Activated naive CD8-positive, alpha-beta T cell (primary cell): ENCODE results near the gene FRAS1.
"Not testable (repeated sequence)": the region's sequence is repeated elsewhere in the genome, so short reads cannot be mapped to it uniquely, and the experiment has no call there.

ENCODE experiments used
- H3K27ac Mint-ChIP-seq: one replicate; pipeline ENCODE4 v1.8.0; 2021; ENCODE audit warnings: mixed read lengths
- H3K27me3 Mint-ChIP-seq: one replicate; pipeline ENCODE4 v1.8.0; 2021; ENCODE audit warnings: mixed read lengths
- H3K36me3 Mint-ChIP-seq: one replicate; pipeline ENCODE4 v1.8.0; 2021; ENCODE audit warnings: mixed read lengths
- H3K4me1 Mint-ChIP-seq: one replicate; pipeline ENCODE4 v1.8.0; 2021; ENCODE audit warnings: low read depth, mixed read lengths
- H3K4me3 Mint-ChIP-seq: one replicate; pipeline ENCODE4 v1.8.0; 2021; ENCODE audit warnings: mild to moderate bottlenecking, mixed read lengths
- H3K9me3 Mint-ChIP-seq: one replicate; pipeline ENCODE4 v1.8.0; 2021; ENCODE audit warnings: low read depth, mixed read lengths

Gene FRAS1

DNA sequence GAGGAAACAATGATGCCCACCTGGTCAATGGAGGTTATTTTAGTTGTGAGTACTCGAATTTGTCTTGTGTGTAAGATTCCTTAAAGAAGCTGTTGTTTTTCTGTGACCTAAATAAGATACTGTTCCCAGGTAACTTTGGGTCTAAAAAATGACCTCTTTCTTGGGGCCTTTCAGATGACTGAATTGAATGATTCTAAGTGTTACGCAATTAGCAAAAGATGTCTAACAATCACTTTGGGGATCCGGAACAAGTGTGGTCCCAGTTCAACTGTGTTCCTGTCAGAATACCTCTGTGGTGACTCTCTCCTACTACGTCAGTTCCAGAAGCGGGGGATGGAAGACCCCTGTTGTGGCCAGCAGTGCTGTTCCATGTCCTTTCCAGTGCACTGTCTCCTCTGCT lies 99.4 kb downstream of the FRAS1 start:
- no peaks in the 10 kb centered on the region for H3K36me3 Mint-ChIP-seq
- H3K9me3 Mint-ChIP-seq = no peaks in the 10 kb centered on the region
- H3K27ac Mint-ChIP-seq = no peak overlapping the region

GRCh38 chr4:78162342-78162741 lies 105.2 kb downstream of the FRAS1 start:
- Mint-ChIP-seq H3K4me1 (no peaks in the 10 kb centered on the region), H3K27ac (no peak overlapping the region), H3K4me3 (no peak overlapping the region), H3K9me3 (no peaks in the 10 kb centered on the region), H3K36me3 (no peaks in the 10 kb centered on the region), H3K27me3 (peaks cover 17% of the 10 kb centered on the region)

More for the DNA sequence above, 99.4 kb downstream of the FRAS1 start:
- H3K27me3 Mint-ChIP-seq = peaks cover 12% of the 10 kb centered on the region
- no peak overlapping the region for H3K4me3 Mint-ChIP-seq
- no peaks in the 10 kb centered on the region for H3K4me1 Mint-ChIP-seq

GRCh38 chr4:78162821-78163220 lies 105.7 kb downstream of the FRAS1 start:
- H3K4me3 Mint-ChIP-seq = no peak overlapping the region
- no peak overlapping the region for H3K27ac Mint-ChIP-seq
- H3K27me3 Mint-ChIP-seq = peaks cover 17% of the 10 kb centered on the region
- H3K4me1 Mint-ChIP-seq = no peaks in the 10 kb centered on the region
- H3K9me3 Mint-ChIP-seq = no peaks in the 10 kb centered on the region
- no peaks in the 10 kb centered on the region for H3K36me3 Mint-ChIP-seq

DNA sequence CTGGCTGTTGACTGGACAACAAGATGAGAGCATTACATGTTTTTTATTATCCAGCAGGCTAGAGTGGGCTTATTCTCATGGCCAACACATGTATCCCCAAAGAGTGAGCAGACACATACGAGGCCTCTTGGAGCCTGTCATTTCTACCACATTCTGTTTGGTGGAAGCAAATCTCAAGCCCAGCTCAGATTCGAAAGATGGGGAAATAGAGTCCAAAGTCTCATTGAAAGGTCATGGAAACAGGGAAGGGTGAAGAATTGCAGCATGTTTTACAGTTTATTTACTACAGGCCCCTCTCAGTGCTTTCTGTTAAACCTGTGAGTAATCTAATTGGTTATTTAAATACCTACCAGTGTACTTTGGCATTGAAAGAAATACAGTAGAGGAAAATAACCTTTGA lies 108.6 kb downstream of the FRAS1 start:
- H3K4me3 Mint-ChIP-seq = no peak overlapping the region
- no peaks in the 10 kb centered on the region for H3K9me3 Mint-ChIP-seq
- peaks cover 7% of the 10 kb centered on the region for H3K27me3 Mint-ChIP-seq
- no peaks in the 10 kb centered on the region for H3K4me1 Mint-ChIP-seq
- no peaks in the 10 kb centered on the region for H3K36me3 Mint-ChIP-seq
- H3K27ac Mint-ChIP-seq = no peak overlapping the region

DNA sequence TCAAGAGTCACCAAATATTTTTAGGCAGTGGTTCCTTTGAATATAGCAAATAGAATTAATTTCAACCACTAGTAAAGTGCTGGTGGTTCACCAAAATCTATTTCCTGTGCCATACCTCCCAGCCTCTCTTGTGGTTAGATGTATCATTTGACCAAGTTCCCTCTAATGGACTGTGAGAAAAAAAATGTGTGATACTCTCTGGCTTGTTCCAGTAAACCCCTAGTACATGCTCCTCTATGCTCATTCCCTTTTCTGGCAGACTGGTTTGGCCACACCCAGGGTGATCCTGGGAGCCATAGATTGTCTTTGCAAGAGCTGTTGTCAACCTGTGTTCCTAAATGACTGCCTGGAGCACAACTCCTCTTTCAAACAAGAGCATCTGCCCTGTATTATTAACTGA lies 109.5 kb downstream of the FRAS1 start:
- H3K9me3 Mint-ChIP-seq = no peaks in the 10 kb centered on the region
- H3K36me3 Mint-ChIP-seq = no peaks in the 10 kb centered on the region
- no peak overlapping the region for H3K4me3 Mint-ChIP-seq
- H3K4me1 Mint-ChIP-seq = no peaks in the 10 kb centered on the region
- peaks cover 7% of the 10 kb centered on the region for H3K27me3 Mint-ChIP-seq
- no peak overlapping the region for H3K27ac Mint-ChIP-seq

GRCh38 chr4:78167510-78167909 lies 110.4 kb downstream of the FRAS1 start:
- Mint-ChIP-seq H3K27ac (no peak overlapping the region), H3K36me3 (no peaks in the 10 kb centered on the region), H3K9me3 (no peaks in the 10 kb centered on the region), H3K4me3 (no peak overlapping the region), H3K4me1 (no peaks in the 10 kb centered on the region), H3K27me3 (peaks cover 7% of the 10 kb centered on the region)

DNA sequence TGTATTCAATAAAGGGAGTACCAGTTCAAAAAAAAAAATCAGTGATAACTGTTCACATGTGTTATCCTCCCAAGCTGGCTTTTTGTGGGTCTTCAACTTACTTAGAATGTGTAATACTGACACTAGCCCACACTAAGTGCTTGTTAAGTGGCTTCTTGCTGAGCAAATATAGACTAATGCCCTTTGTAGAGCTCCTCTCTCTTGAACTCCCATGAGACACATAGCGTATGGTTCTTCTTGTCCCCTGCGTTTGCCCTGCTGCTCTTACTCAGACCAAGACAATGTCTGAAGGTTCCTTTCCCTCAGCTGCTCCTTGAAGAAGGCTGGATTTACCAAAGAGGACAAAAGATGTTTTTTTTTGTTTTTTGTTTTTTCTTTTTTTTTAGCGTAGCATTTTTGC lies 110.9 kb downstream of the FRAS1 start:
- no peak overlapping the region for H3K4me3 Mint-ChIP-seq
- no peaks in the 10 kb centered on the region for H3K9me3 Mint-ChIP-seq
- H3K27me3 Mint-ChIP-seq = peaks cover 3% of the 10 kb centered on the region
- H3K27ac Mint-ChIP-seq = no peak overlapping the region
- no peaks in the 10 kb centered on the region for H3K36me3 Mint-ChIP-seq
- no peaks in the 10 kb centered on the region for H3K4me1 Mint-ChIP-seq

GRCh38 chr4:78169728-78170127 lies 112.6 kb downstream of the FRAS1 start:
- Mint-ChIP-seq H3K4me1 (no peaks in the 10 kb centered on the region), H3K36me3 (no peaks in the 10 kb centered on the region), H3K4me3 (no peak overlapping the region), H3K27ac (no peak overlapping the region), H3K27me3 (peaks cover 6% of the 10 kb centered on the region), H3K9me3 (no peaks in the 10 kb centered on the region)

- no peaks in the 10 kb centered on the region for H3K36me3 Mint-ChIP-seq
- no peak overlapping the region for H3K4me3 Mint-ChIP-seq
These were observed 114.4 kb downstream of the FRAS1 start for GRCh38 chr4:78171482-78171881.

DNA sequence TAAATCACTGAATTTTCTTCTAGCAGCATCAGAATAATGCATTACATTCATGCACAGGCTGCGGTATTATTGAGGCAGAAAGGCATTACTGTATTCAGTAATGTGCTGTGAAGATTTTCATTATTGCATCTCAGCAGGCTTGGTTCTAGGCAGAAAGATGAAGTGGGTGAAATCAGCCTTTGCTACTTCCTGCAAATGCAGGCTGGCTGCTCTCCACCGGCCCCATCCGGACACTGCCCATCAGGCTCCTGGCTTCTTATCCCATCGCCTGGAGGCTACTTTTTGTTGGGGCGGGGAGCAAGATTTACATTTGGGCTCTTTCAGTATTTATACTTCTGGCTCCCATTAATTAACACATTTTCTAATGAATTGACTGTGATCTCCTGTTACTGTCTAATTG lies 117.8 kb downstream of the FRAS1 start:
- Mint-ChIP-seq H3K4me1 (no peaks in the 10 kb centered on the region), H3K4me3 (no peak overlapping the region), H3K27me3 (peaks cover 9% of the 10 kb centered on the region), H3K27ac (no peak overlapping the region), H3K9me3 (no peaks in the 10 kb centered on the region), H3K36me3 (no peaks in the 10 kb centered on the region)

More at GRCh38 chr4:78171482-78171881, 114.4 kb downstream of the FRAS1 start:
- Mint-ChIP-seq H3K9me3 (no peaks in the 10 kb centered on the region), H3K27me3 (peaks cover 9% of the 10 kb centered on the region), H3K4me1 (no peaks in the 10 kb centered on the region), H3K27ac (no peak overlapping the region)

DNA sequence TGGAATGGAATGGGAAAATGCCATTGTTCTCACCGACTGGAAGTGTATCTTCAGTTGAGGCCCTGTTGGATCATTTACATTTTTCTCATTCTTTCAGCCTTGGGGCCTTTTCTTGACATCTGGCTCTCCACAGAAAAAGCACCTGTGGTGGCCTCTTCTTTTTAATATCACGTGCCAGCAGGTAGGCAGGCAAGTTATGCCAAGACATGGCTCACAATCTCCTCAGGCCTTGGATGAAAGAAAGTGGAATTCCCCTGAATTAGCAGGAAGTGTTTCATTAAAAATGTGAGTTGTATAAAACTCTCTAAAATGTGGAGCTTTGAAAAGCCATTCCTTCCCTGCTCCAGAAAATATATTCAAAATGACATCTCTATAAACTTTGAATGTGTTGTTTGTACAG lies 122.1 kb downstream of the FRAS1 start:
- no peak overlapping the region for H3K4me3 Mint-ChIP-seq
- H3K27me3 Mint-ChIP-seq = peaks cover 5% of the 10 kb centered on the region

GRCh38 chr4:78181681-78182234 lies 124.6 kb downstream of the FRAS1 start:
- H3K36me3 Mint-ChIP-seq, H3K27ac Mint-ChIP-seq, H3K4me3 Mint-ChIP-seq, H3K4me1 Mint-ChIP-seq, H3K27me3 Mint-ChIP-seq, H3K9me3 Mint-ChIP-seq: not testable (repeated sequence)

More for the DNA sequence above, 122.1 kb downstream of the FRAS1 start:
- H3K36me3 Mint-ChIP-seq = no peaks in the 10 kb centered on the region
- no peaks in the 10 kb centered on the region for H3K4me1 Mint-ChIP-seq
- H3K27ac Mint-ChIP-seq = no peak overlapping the region
- no peaks in the 10 kb centered on the region for H3K9me3 Mint-ChIP-seq

DNA sequence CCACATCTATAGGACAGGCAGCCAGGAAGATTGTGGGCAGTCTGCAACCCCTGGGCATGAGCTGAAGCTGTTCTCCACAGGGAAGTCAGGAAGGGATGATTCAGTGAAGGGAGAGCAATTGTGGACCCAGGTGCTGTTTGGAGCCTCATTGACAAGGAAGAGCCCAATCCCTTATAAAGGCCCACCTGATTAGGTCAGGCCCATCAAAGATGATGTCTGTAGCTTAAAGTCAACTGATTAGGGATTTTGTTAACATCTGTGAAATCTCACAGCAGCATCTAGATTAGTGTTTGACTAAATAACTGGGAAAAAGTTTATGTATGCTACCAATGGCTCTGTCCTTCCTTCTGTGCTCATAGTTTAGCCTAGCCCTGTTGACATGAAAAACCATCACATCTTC lies 127.5 kb downstream of the FRAS1 start:
- Mint-ChIP-seq H3K27ac (no peak overlapping the region), H3K4me3 (no peak overlapping the region), H3K27me3 (peaks cover 2% of the 10 kb centered on the region), H3K4me1 (no peaks in the 10 kb centered on the region), H3K9me3 (no peaks in the 10 kb centered on the region), H3K36me3 (no peaks in the 10 kb centered on the region)

- peaks cover 2% of the 10 kb centered on the region for H3K27me3 Mint-ChIP-seq
- H3K9me3 Mint-ChIP-seq = no peaks in the 10 kb centered on the region
- no peaks in the 10 kb centered on the region for H3K4me1 Mint-ChIP-seq
- no peak overlapping the region for H3K27ac Mint-ChIP-seq
- H3K36me3 Mint-ChIP-seq = no peaks in the 10 kb centered on the region
- H3K4me3 Mint-ChIP-seq = no peak overlapping the region
These were observed 128.0 kb downstream of the FRAS1 start for GRCh38 chr4:78185117-78185516.

DNA sequence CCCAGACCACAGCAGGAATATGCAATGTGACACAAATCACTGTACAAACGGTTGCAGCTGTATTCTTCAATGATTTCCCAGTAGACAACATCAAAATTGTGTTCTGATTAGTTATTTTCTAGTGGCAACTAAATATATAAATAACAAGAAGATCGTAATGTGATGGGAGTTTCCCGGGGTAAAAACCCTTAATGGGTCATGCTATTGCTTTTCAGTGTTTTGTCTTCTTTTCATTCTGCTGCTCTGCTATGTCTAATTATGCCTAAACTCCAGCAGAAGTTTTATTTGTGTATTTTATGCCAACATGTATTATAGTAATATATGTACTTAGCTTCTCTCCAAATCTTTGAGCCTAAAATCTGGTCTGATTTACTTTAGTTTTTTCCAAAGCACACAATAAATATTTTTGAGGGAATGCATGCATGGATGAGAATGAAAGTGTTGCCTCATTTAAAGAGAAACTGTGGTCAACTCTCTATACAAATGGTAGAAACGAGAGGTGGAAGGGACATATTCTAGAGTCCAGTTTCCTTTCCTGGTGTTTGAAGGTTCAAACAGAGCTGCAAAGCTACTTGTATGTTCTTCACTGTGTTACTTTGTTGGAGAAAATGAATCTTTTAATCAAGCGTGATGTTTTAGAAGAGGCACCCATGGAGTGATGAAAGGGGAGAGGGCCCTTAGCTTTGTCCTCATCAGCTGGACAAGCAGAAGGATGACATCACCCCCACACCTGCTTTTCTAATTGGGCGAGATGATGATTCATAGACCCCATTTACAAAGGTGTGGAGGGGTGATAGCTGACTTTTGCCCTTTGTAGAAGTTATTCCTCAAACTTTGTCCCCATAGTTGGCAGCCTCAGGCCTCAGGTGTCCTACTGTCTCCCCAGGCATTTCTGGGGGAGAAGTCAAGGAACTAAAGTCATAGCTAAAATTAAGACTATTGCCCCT lies 129.7 kb downstream of the FRAS1 start:
- Mint-ChIP-seq H3K4me1 (no peaks in the 10 kb centered on the region), H3K9me3 (no peaks in the 10 kb centered on the region), H3K27me3 (peaks cover 2% of the 10 kb centered on the region), H3K4me3 (no peak overlapping the region), H3K27ac (no peak overlapping the region), H3K36me3 (no peaks in the 10 kb centered on the region)

DNA sequence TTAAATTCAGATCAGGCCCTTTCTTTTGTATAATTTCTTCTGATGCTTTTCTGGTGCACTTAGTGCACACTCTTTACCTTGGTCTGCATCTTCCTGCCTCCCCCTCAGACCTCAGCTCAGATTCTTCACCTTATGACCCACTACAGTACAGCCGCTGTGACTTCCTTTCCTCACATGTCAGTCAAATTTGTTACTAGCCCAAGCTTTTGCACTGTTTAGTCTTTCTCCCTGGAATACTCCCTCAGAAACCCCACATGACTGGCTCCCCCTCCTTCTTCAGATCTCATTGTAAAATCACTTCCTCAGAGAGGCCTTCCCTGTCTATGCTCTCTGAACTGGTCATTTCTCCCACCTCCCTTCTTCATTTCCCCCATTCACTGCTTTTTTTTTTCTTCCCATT lies 132.9 kb downstream of the FRAS1 start:
- H3K27me3 Mint-ChIP-seq = no peaks in the 10 kb centered on the region
- no peaks in the 10 kb centered on the region for H3K36me3 Mint-ChIP-seq
- H3K4me3 Mint-ChIP-seq = no peak overlapping the region

More for the DNA sequence above, 132.9 kb downstream of the FRAS1 start:
- Mint-ChIP-seq H3K4me1 (no peaks in the 10 kb centered on the region), H3K27ac (no peak overlapping the region), H3K9me3 (no peaks in the 10 kb centered on the region)
